NCI-H1436 treated with DMSO at 0.1 percent for 48 hours (cell line): ENCODE measurements around the gene ERGIC1.

Experiments
- DNase-seq: peaks from one replicate; lab custom pipeline; 2025; lab: John Stamatoyannopoulos, UW

Gene ERGIC1

DNA sequence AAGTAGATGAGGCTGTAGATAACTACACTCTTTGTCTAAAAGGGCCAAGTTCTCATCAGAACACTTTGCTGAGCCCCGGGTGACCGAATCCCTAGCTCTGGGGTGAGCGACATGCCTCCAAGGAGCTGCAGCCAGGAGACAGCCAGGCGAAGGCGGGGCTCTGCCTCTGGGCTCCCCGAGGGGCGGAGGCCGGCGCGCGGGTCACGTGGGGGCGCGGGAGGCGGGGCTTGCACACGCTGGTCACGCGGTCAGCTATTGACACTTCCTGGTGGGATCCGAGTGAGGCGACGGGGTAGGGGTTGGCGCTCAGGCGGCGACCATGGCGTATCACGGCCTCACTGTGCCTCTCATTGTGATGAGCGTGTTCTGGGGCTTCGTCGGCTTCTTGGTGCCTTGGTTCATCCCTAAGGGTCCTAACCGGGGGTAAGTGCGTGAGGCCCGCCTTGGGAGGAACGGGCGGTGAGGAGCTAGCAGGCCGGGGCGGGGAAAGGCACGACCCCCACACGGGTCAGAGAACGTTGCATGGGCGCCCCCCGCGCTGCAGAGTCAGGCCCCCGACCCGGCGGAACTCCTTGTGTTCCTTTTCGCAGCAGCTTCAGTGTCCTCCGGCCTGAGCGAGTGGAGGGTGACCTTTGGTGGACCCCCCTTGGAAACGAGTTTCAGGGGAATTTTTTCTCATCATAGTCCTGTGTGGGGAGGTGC is 149.6 kb downstream of the ERGIC1 start, which contains the start of gene ATP6V0E1:
TSS of gene ATP6V0E1 (plus strand) at position 230 of the 702 bp plus-strand sequence. CDS start at position 320, 90 bp downstream.
- no peak for DNase-seq

DNA sequence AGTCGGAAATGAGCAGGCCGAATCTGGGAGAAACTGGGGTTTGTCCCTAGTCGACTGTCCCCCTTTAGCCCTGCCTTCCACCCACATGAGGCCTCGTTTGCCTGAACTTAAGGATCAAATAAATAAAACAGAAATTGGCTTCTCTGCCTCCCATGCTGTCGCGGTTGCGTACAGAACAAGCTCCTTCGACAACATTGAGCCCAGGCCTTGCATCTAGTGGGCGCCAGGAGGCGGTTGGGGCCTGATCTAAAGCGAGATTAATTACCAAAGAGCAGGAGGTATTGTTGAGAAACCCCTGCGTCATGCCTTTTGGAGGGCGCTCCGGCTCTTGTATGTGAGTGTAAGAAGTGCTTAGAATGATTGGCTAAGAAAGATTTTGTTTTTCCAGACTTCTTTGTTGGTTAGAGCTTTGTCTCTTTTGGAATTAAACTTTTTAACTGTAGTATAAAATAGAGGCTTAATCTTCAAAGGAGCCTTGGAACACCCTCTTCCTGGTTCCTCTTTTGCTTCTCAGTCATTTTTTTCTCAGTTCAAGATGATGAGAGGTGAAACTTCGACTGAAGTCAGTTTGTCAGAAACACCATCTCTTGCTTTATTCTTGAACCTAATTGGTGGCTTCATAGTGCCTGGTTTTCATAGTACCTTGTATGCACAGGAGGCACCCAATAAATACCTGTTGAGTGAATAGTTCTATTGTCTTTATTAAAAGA is 150.3 kb downstream of the ERGIC1 start:
- no peak for DNase-seq

- DNase-seq: no peak
Observed at GRCh38 chr5:172985596-172985995, 151.5 kb downstream of the ERGIC1 start.

DNA sequence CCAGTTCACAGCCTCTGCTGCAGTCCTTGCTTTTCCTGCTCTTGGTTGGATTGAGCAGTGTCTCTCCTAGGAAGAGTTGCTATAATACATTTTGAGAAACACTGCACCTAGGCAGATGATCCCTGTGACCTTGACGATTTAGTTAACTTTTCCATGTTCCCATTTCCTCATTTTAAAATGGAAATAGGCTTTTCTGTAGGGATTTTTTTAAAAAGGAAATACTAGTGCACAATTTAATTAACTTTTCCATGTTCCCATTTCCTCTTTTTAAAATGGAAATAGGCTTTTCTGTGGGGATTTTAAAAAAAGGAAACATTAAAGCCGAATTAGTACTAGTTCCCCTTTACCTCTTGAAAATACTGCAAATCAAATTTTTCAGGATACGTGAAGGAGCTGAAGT is 154.2 kb downstream of the ERGIC1 start:
- DNase-seq: no peak

DNA sequence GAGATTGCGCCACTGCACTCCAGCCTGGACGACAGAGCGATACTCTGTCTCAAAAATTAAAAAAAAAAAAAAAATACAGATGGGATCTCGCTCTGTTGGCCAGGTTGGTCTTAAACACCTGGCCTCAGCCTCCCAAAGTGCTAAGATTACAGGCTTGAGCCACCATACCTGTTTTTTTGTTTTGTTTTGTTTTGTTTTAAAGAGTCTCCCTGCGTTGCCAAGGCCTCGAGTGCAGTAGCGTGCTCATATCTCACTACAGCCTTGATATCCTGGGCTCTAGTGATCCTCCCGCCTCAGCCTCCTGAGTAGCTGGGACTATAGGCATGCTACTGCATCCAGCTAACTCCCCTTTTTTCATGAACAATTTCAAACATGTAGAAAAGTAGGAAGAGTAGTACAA is 156.7 kb downstream of the ERGIC1 start:
- DNase-seq: no peak

GRCh38 chr5:172994405-172994804 is 160.4 kb downstream of the ERGIC1 start:
- no peak for DNase-seq

DNA sequence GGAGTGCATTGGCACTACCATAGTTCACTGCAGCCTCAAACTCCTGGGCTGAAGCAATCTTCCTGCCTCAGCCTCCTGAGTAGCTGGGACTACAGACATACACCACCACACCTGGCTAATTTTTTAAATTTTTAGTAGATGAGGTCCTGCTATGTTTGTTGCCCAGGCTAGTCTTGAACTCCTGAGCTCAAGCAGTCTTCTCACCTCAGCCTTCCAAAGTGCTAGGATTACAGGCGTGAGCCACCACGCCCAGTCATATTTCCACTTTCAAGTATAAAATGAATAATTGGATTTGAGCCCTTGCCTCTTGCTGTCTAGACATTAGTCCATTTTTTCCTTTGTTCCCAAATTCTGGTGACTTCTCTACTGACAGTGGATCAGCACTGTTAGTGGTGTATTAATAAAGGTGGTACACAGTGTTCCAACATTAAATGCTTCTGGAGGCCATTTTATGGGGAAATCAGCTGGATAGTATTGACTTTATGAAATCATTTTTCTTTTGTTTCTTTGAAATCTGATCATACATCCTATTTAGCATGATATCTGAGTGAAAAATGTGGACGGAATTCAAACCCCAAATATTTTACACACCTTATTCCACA is 165.4 kb downstream of the ERGIC1 start:
- no peak for DNase-seq

- no peak for DNase-seq
Observed at GRCh38 chr5:172999974-173000373, 165.9 kb downstream of the ERGIC1 start.

DNA sequence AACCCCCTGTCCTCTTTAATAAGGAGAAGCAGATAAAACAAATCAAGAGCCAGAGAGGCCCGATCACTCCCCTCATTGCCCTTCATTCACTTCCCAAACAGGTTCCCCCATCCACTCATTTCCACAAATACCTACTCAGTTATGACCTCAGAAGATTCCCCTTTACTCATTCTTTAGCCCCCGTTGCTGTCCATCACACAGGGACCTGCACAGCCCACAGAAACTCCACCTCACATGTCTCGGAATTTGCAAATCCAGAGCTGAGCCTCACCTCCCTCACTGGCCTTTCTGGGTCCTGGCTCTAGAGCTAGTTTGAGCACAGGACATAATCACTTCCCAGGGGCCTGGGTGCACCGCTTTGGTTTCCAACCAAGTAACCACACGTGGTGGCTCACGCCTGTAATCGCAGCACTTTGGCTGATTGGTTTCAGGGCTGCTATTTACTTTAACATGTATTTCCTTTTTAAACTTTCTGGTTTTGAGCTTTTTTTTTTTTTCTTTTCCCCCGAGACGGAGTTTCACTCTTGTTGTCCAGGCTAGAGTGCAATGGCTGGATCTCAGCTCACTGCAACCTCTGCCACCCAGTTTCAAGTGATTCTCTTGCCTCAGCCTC is 167.3 kb downstream of the ERGIC1 start:
- no peak for DNase-seq
